Measurements from ENCODE around the gene PCDH1. TPM values are rescaled to one million over a fixed set of nuclear protein-coding genes. Genes with fewer than 3 reads are reported as not detected.

PCDH1 gene
- total RNA-seq: 181 and 222 TPM in 2 replicates

DNA sequence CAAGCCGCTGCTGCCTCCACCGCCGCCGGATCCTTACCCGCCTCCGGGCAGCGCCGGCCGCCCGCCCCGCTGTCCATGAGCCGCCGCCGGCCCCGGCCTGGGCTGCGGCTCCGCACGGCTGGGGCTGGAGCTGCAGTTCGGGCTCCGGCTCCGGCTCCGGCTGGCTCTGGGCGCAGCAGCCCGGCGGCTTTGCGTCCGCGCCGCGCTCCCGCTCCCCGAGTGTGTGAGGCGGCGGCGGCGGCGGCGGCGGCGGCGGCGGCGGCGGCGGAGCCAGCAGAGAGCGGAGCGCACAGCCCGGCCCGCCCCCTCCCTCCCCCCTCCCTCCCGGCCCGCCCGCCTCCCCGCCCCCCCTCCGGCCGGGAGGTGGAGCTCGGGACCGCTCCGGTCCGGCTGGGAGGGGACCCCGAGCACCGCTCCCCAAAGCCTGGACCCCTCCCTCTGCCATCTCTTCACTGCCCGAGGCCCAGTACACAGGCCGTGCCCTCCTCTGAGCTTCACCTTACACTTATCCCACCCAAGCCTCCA is at the start of gene PCDH1:
Gene PCDH1, minus strand, starts transcription at position 225 of the 525 bp plus-strand sequence. Its CDS starts 148 bp downstream, at position 77.

DNA sequence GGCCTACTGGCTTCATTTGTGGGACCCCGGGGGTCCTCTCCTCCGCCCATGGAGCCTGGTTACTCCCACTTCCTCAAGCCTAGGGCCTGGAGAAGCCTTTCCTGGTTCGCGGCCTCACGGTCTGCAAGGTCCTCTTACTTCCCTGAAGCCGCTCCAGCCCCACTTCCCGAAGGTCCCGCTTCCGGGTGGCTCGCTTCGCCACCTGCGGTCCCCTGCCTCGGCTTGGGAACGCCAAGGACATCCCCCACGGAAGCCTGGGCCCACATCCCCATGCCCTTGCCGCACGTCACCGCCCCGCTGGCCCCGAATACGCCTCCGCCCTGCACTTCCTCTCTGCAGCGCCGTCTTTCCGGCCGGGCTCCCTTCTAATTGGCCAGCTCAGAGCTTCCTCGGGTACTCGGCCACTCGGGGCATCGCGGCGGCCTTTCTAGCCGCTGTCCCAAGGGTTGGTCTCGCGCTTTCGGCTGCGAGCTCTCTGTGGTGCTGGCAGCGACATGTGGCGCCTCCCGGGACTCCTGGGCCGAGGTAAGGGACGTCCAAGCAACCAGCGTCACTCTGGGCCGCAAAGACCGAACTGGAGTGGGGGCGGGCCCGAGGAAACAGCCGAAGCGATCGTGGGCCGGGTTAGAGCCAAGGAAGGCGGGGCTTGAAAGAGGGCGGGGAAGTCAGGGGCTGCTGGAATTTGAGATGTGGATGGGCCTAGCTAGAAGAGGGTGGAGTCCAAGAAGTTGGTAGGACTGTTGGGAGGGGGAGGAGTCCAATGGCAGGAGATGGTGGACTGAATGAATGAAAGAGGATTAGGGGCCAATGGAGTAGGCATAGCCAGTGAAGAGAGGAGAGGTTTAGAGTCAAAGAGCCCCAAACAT is 45.5 kb upstream of the PCDH1 start, which contains the start of gene DELE1:
Gene DELE1, plus strand, starts transcription at position 424 of the 866 bp plus-strand sequence. Its CDS starts 71 bp downstream, at position 495.

Other genes with a start within 250 kb of the PCDH1 start
- 52.0 and 62.8 TPM in 2 replicates for gene HDAC3, start 241.6 kb downstream of the PCDH1 start, total RNA-seq
- 2.4 and 3.0 TPM in 2 replicates for gene RELL2, start 241.4 kb downstream of the PCDH1 start, total RNA-seq
- gene FCHSD1, start 227.0 kb downstream of the PCDH1 start, total RNA-seq: 18.7 and 24.5 TPM in 2 replicates
- 30.1 and 35.6 TPM in 2 replicates for gene ARAP3, start 196.2 kb downstream of the PCDH1 start, total RNA-seq
- gene DELE1, start 45.5 kb upstream of the PCDH1 start, total RNA-seq: 36.2 and 48.3 TPM in 2 replicates
- gene PCDH12, start 79.8 kb upstream of the PCDH1 start, total RNA-seq: 16.8 and 39.3 TPM in 2 replicates
- gene RNF14, start 90.7 kb upstream of the PCDH1 start, total RNA-seq: 41.4 and 44.9 TPM in 2 replicates
- 34.7 and 48.8 TPM in 2 replicates for gene GNPDA1, start 134.6 kb upstream of the PCDH1 start, total RNA-seq
- 34.5 and 51.2 TPM in 2 replicates for gene NDFIP1, start 230.4 kb upstream of the PCDH1 start, total RNA-seq

Measured in endothelial cell of coronary artery (primary cell).